H1 (cell line): ENCODE results near the gene MTNR1A. TPM values are rescaled to one million over a fixed set of nuclear protein-coding genes. Genes with fewer than 3 reads are reported as not detected.

Source experiments
- CTCF ChIA-PET: fragments of 300-600 bp; sonication (Branson Sonifier 250); formaldehyde crosslinking; loops from one replicate; lab custom pipeline; 2021; ENCODE audit not compliant: partially characterized antibody; lab: Charles Lee
- POLR2A ChIA-PET: fragments of 300-600 bp; sonication (Branson Sonifier 250); formaldehyde crosslinking; loops from one replicate; lab custom pipeline; 2021; ENCODE audit warnings: inconsistent platforms; ENCODE audit not compliant: partially characterized antibody; lab: Charles Lee
- DNase-seq, 2 experiments: peaks; one replicate each; pipeline versions ENCODE4 v3.0.0 to v3.0.0-alpha.2; 2010 to 2022; ENCODE audit warnings: low spot score in 2 of 2, low read depth in 1 of 2, mixed read lengths in 1 of 2
- FAIRE-seq: peaks from 2 replicates; lab custom pipeline; 2011; peaks lifted over from hg19 to GRCh38; lab: Jason Lieb, UNC
- H2AFZ ChIP-seq: 2 replicates; pipeline ENCODE4 v1.8.1; 2012; ENCODE audit warnings: low read length, inconsistent platforms
- H2AK5ac ChIP-seq: 2 replicates; pipeline ENCODE4 v1.6.1; 2013; ENCODE audit warnings: low read depth, low read length
- H2BK120ac ChIP-seq: replicated peaks from 2 replicates; pipeline ENCODE3; 2013; ENCODE audit warnings: low read depth, low read length, inconsistent platforms
- H2BK12ac ChIP-seq: 2 replicates; pipeline ENCODE4 v1.6.1; 2013; ENCODE audit warnings: low read depth, low read length
- H2BK15ac ChIP-seq: 2 replicates; pipeline ENCODE4 v1.6.1; 2013; ENCODE audit warnings: low read length
- H2BK20ac ChIP-seq: 2 replicates; pipeline ENCODE4 v1.6.1; 2013; ENCODE audit warnings: low read length
- H2BK5ac ChIP-seq: 2 replicates; pipeline ENCODE4 v1.6.1; 2013; ENCODE audit warnings: low read depth, low read length
- H3K14ac ChIP-seq: 2 replicates; pipeline ENCODE4 v1.6.1; 2013; ENCODE audit warnings: inconsistent platforms; ENCODE audit not compliant: insufficient read length
- H3K18ac ChIP-seq: 2 replicates; pipeline ENCODE4 v1.6.1; 2013; ENCODE audit warnings: low read length; ENCODE audit errors: extremely low read depth
- H3K23ac ChIP-seq: 2 replicates; pipeline ENCODE4 v1.6.1; 2013; ENCODE audit warnings: inconsistent platforms; ENCODE audit not compliant: insufficient read length
- H3K23me2 ChIP-seq: 2 replicates; pipeline ENCODE4 v1.6.1; 2013; ENCODE audit warnings: low read depth, low read length
- H3K27ac ChIP-seq: 2 replicates; pipeline ENCODE4 v1.6.1; 2011; ENCODE audit warnings: low read depth, low read length, inconsistent platforms
- H3K27me3 ChIP-seq, 4 experiments: replicated peaks in 1 of 4; 1 replicate in 1 of 4; 2 replicates in 3 of 4; pipeline versions ENCODE4 v1.6.1 to v1.8.1; 2011 to 2013; ENCODE audit warnings: low read length in 3 of 4, mild to moderate bottlenecking in 3 of 4, inconsistent platforms in 2 of 4, mixed read lengths in 2 of 4, moderate library complexity in 1 of 4; ENCODE audit not compliant: control insufficient read depth in 3 of 4, insufficient read depth in 3 of 4; ENCODE audit errors: extremely low read depth in 1 of 4
- H3K36me3 ChIP-seq, 4 experiments: 2 replicates each; pipeline versions ENCODE4 v1.6.1 to v1.8.1; 2011 to 2013; ENCODE audit warnings: mild to moderate bottlenecking in 4 of 4, low read length in 3 of 4, moderate library complexity in 2 of 4, control low read depth in 1 of 4, inconsistent platforms in 1 of 4; ENCODE audit not compliant: insufficient read depth in 4 of 4, control insufficient read depth in 2 of 4
- H3K4ac ChIP-seq: replicated peaks from 2 replicates; pipeline ENCODE3; 2013; ENCODE audit warnings: low read length, low read depth, mixed read lengths, inconsistent platforms; ENCODE audit not compliant: insufficient read length
- H3K4me1 ChIP-seq, 4 experiments: replicated peaks in 1 of 4; 1 replicate in 1 of 4; 2 replicates in 3 of 4; pipeline versions ENCODE4 v1.6.1 to v1.8.1; 2011 to 2013; ENCODE audit warnings: low read length in 3 of 4, inconsistent platforms in 2 of 4, mixed read lengths in 1 of 4; ENCODE audit not compliant: insufficient read depth in 4 of 4, control insufficient read depth in 3 of 4
- H3K4me2 ChIP-seq, 2 experiments: 2 replicates each; pipeline versions ENCODE4 v1.6.1 to v1.8.1; 2011 to 2013; ENCODE audit warnings: low read depth in 2 of 2, low read length in 2 of 2, control low read depth in 1 of 2, inconsistent platforms in 1 of 2, mild to moderate bottlenecking in 1 of 2; ENCODE audit not compliant: insufficient read depth in 1 of 2
- H3K4me3 ChIP-seq, 4 experiments: fragments of 200-600, 300-600 bp in 1 of 4; sonication (generic), shearing (Covaris generic), sonication (Bioruptor Twin) in 1 of 4; 2 replicates each; pipeline versions ENCODE4 v1.5.1 to v1.8.1; 2011 to 2016; ENCODE audit warnings: low read length in 4 of 4, low read depth in 3 of 4, control low read depth in 2 of 4, inconsistent platforms in 2 of 4, mild to moderate bottlenecking in 2 of 4, mixed read lengths in 1 of 4, moderate library complexity in 1 of 4; ENCODE audit not compliant: insufficient read depth in 2 of 4; ENCODE audit errors: extremely low read depth in 1 of 4
- H3K56ac ChIP-seq: replicated peaks from 2 replicates; pipeline ENCODE3; 2013; ENCODE audit warnings: low read depth, mild to moderate bottlenecking, mixed read lengths, low read length, inconsistent platforms; ENCODE audit not compliant: insufficient read length
- H3K79me1 ChIP-seq: 2 replicates; pipeline ENCODE4 v1.6.1; 2013; ENCODE audit warnings: low read depth, low read length, control low read depth
- H3K79me2 ChIP-seq, 2 experiments: 2 replicates each; pipeline versions ENCODE4 v1.6.1 to v1.8.1; 2012 to 2013; ENCODE audit warnings: low read length in 2 of 2, mild to moderate bottlenecking in 2 of 2, inconsistent platforms in 1 of 2; ENCODE audit not compliant: insufficient read depth in 2 of 2, control insufficient read depth in 1 of 2
- H3K9ac ChIP-seq, 4 experiments: replicated peaks in 1 of 4; 1 replicate in 1 of 4; 2 replicates in 3 of 4; pipeline versions ENCODE4 v1.6.1 to v1.8.1; 2011 to 2013; ENCODE audit warnings: low read depth in 3 of 4, low read length in 3 of 4, control low read depth in 2 of 4, mild to moderate bottlenecking in 2 of 4, moderate library complexity in 2 of 4, inconsistent platforms in 1 of 4; ENCODE audit errors: extremely low read depth in 1 of 4
- H3K9me3 ChIP-seq, 2 experiments: 2 replicates each; pipeline versions ENCODE4 v1.6.1 to v1.8.1; 2012 to 2013; ENCODE audit warnings: mild to moderate bottlenecking in 2 of 2, moderate library complexity in 2 of 2, control low read depth in 1 of 2, inconsistent platforms in 1 of 2, low read depth in 1 of 2, low read length in 1 of 2, mixed read lengths in 1 of 2; ENCODE audit not compliant: insufficient read depth in 2 of 2
- H4K20me1 ChIP-seq, 2 experiments: replicated peaks in 1 of 2; 2 replicates each; pipeline versions ENCODE3 to v1.8.1; 2011 to 2013; ENCODE audit warnings: inconsistent platforms in 2 of 2, low read length in 2 of 2, mild to moderate bottlenecking in 1 of 2; ENCODE audit not compliant: insufficient read depth in 2 of 2, control insufficient read depth in 1 of 2
- H4K5ac ChIP-seq: 2 replicates; pipeline ENCODE4 v1.6.1; 2013; ENCODE audit warnings: low read length, low read depth, mixed read lengths, inconsistent platforms; ENCODE audit not compliant: insufficient read length
- H4K8ac ChIP-seq: 2 replicates; pipeline ENCODE4 v1.8.0; 2013; ENCODE audit warnings: mild to moderate bottlenecking, moderate library complexity, low read length, inconsistent platforms; ENCODE audit not compliant: insufficient read depth; ENCODE audit errors: extremely low read depth
- H4K91ac ChIP-seq: replicated peaks from 2 replicates; pipeline ENCODE3; 2013; ENCODE audit warnings: low read length, mixed read lengths, inconsistent platforms; ENCODE audit not compliant: insufficient read length
- BCL11A ChIP-seq, 2 experiments: IDR thresholded peaks; one replicate each; pipeline ENCODE4 v1.6.1; 2011; ENCODE audit warnings: low read depth in 2 of 2, low read length in 2 of 2, mild to moderate bottlenecking in 2 of 2
- BRCA1 ChIP-seq: IDR thresholded peaks from 2 replicates; pipeline ENCODE4 v1.6.1; 2012; ENCODE audit warnings: low read depth, low read length, improper control_type of control experiment
- CBX5 ChIP-seq: fragments of 300-800, 300-1000 bp; sonication (generic); IDR thresholded peaks from 2 replicates; pipeline ENCODE4 v1.7.1; 2016; ENCODE audit warnings: antibody characterized with exemption, low read length, low read depth
- CBX8 ChIP-seq: fragments of 300-800, 300-1000 bp; sonication (generic); IDR thresholded peaks from 2 replicates; pipeline ENCODE4 v1.7.1; 2016; ENCODE audit warnings: low read depth, low read length, borderline replicate concordance
- CEBPB ChIP-seq: IDR thresholded peaks from 2 replicates; pipeline ENCODE4 v1.6.1; 2012; ENCODE audit warnings: low read depth, low read length
- GABPA ChIP-seq: IDR thresholded peaks from 2 replicates; pipeline ENCODE4 v1.6.1; 2011; ENCODE audit warnings: mild to moderate bottlenecking, low read length, moderate library complexity, borderline replicate concordance; ENCODE audit not compliant: insufficient read depth
- MAFK ChIP-seq: IDR thresholded peaks from 2 replicates; pipeline ENCODE4 v1.6.1; 2012; ENCODE audit warnings: low read depth, mild to moderate bottlenecking, improper control_type of control experiment, low read length
- NRF1 ChIP-seq: IDR thresholded peaks from 2 replicates; pipeline ENCODE4 v1.6.1; 2011; ENCODE audit warnings: mild to moderate bottlenecking, low read depth, low read length, improper control_type of control experiment
- SAP30 ChIP-seq: fragments of 300-600 bp; sonication (generic); IDR thresholded peaks from 2 replicates; pipeline ENCODE4 v1.7.1; 2012; ENCODE audit warnings: low read length, moderate library complexity, mild to moderate bottlenecking, inconsistent platforms; ENCODE audit not compliant: insufficient read depth, insufficient replicate concordance
- SIX5 ChIP-seq: IDR thresholded peaks from 2 replicates; pipeline ENCODE4 v1.6.1; 2011; ENCODE audit warnings: mild to moderate bottlenecking, low read depth, low read length
- SP4 ChIP-seq: IDR thresholded peaks from 2 replicates; pipeline ENCODE4 v1.6.1; 2012; ENCODE audit warnings: low read length, inconsistent platforms
- TCF12 ChIP-seq: IDR thresholded peaks from 2 replicates; pipeline ENCODE4 v1.6.1; 2011; ENCODE audit warnings: low read depth, mild to moderate bottlenecking, low read length
- USF2 ChIP-seq: IDR thresholded peaks from 2 replicates; pipeline ENCODE4 v1.6.1; 2011; ENCODE audit warnings: low read length, improper control_type of control experiment
- YY1 ChIP-seq: IDR thresholded peaks from 2 replicates; pipeline ENCODE4 v1.6.1; 2011; ENCODE audit warnings: low read depth, mild to moderate bottlenecking, low read length
- WGBS, 2 experiments: shearing (Covaris generic) in 1 of 2; methylation state at CpG; one replicate each; pipeline versions ENCODE4 v1.1.6 to v1.1.7; 2013 to 2015; ENCODE audit warnings: low lambda C conversion rate in 2 of 2, mixed read lengths in 2 of 2, inconsistent platforms in 1 of 2, low coverage in 1 of 2, missing lambda C conversion rate in 1 of 2; ENCODE audit not compliant: insufficient replicate concordance in 2 of 2, insufficient coverage in 1 of 2, insufficient read length in 1 of 2; ENCODE audit errors: extremely low coverage in 1 of 2, missing lambda C conversion rate in 1 of 2; 5-methylcytosine and 5-hydroxymethylcytosine counted together
- polyA plus RNA-seq, 7 experiments: library from polyadenylated mRNA; depleted of rRNA in 3 of 7; stranded (reverse) in 5 of 7; unstranded in 2 of 7; fragments of >200 nt in 5 of 7; fragments of 200-250 nt in 2 of 7; gene quantifications; 1 replicate in 5 of 7; 2 replicates in 1 of 7; 4 replicates in 1 of 7; pipeline versions ENCODE4 v1.2.1 to v1.2.3, GENCODE V29; 2011 to 2013; ENCODE audit warnings: missing spikeins in 2 of 7, mixed read lengths in 2 of 7
- total RNA-seq: library from RNA; stranded (reverse); fragmentation: NEBNext Ultra II Directional; extraction: Animal tissue kit (Norgen Biotek cat#: 25700); gene quantifications from 2 replicates; pipeline ENCODE4 v1.2.1, GENCODE V29; 2021

Gene MTNR1A
- total and polyA plus RNA-seq, 2 of the 8 experiments (the other 6 are each of a cell fraction or from before 2014, with no cell fraction given) = 0.45 to 1.0 TPM

DNA sequence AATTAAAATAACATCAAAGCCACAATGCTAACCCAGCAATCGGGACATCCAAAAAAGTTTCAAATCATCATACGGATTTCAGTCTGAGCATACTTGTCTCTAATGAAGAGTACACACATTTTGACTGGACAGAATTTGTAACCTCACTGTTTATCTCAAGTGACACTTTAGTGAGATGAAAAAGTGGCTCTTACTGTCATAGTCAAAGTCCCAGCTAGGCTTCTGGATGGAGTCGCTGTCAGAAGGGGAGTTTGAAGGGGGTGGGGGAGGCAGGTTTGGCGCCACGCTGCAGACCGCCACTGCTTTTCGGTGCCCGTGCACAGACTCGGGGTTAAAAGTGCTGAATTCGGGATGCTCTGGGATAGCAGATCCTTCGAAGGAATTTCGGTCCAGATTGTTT, 41.0 kb upstream of the MTNR1A start:
- Histone ChIP-seq H3K56ac (no peak overlapping the region), H2BK20ac (no peak overlapping the region), H4K91ac (no peak overlapping the region), H2BK5ac (no peak overlapping the region), H3K14ac (no peak overlapping the region), H3K9ac (no peak overlapping the region), H2BK15ac (no peak overlapping the region), H3K27ac (no peak overlapping the region), H4K5ac (no peak overlapping the region), H2BK120ac (no peak overlapping the region), H3K4me2 (no peak overlapping the region), H2AK5ac (no peak overlapping the region), H3K4me1 (no peaks in the 10 kb centered on the region), H3K4me3 (no peak overlapping the region), H3K36me3 (peaks cover 33 to 86% (median 64%) of the 10 kb centered on the region in 4 experiments), H3K9me3 (no peaks in the 10 kb centered on the region; a peak in 1 of 4 replicates), H4K8ac (no peak overlapping the region), H3K23me2 (no peaks in the 10 kb centered on the region), H3K79me1 (no peaks in the 10 kb centered on the region), H2BK12ac (no peak overlapping the region), H3K18ac (no peak overlapping the region), H3K4ac (no peak overlapping the region), H4K20me1 (peaks cover 0 to 4% of the 10 kb centered on the region in 2 experiments), H3K23ac (no peak overlapping the region), H3K79me2 (no peaks in the 10 kb centered on the region), H3K27me3 (no peaks in the 10 kb centered on the region), H2AFZ (no peak overlapping the region)
- DNase-seq (no peak), FAIRE-seq (no peak)
- ChIA-PET POLR2A (no interaction called here), CTCF (interaction anchor here (0.7 kb wide), 1 partner anchor 261 kb away, joined by 3 read pairs; no protein-coding TSS in a partner anchor)
- 94% methylated on average over 12 of the region's 12 CpGs; no CpG with 5 or more reads in 1 of the 2 experiments for WGBS, 2 experiments
- TF ChIP-seq YY1 (no peak), CBX5 (no peak), CEBPB (no peak), TCF12 (no peak), NRF1 (no peak), BRCA1 (no peak), GABPA (no peak), SP4 (no peak), BCL11A (IDR thresholded peaks at IDR 0.05; ENCODE audit: low read depth in 2 of 2, low read length in 2 of 2) (no peak), USF2 (no peak), MAFK (no peak), SAP30 (no peak), SIX5 (no peak), CBX8 (no peak)
